Immature natural killer cell (primary cell): Measurements from ENCODE around the gene THOC6. TPM values are rescaled to one million over a fixed set of nuclear protein-coding genes. Genes with fewer than 3 reads are reported as not detected.
"Not testable (repeated sequence)": the region's sequence is repeated elsewhere in the genome, so short reads cannot be mapped to it uniquely, and the experiment has no call there.

Experiments used
- DNase-seq, 3 donors: peaks; one replicate each; pipeline ENCODE4 v3.0.0; 2022; ENCODE audit warnings: mixed read lengths in 1 of 3
- H3K27ac Mint-ChIP-seq, 6 donors: one replicate each; pipeline ENCODE4 v1.8.0; 2020; ENCODE audit warnings: mixed read lengths in 6 of 6, mild to moderate bottlenecking in 5 of 6, inconsistent platforms in 4 of 6, moderate library complexity in 3 of 6
- H3K27me3 Mint-ChIP-seq, 3 donors: one replicate each; pipeline ENCODE4 v1.8.0; 2020 to 2021; ENCODE audit warnings: low read depth in 3 of 3, mild to moderate bottlenecking in 3 of 3, mixed read lengths in 3 of 3, moderate library complexity in 3 of 3, inconsistent platforms in 1 of 3
- H3K36me3 Mint-ChIP-seq, 3 donors: one replicate each; pipeline ENCODE4 v1.8.0; 2020; ENCODE audit warnings: mixed read lengths in 3 of 3, inconsistent platforms in 2 of 3, mild to moderate bottlenecking in 2 of 3
- H3K4me1 Mint-ChIP-seq, 2 donors: one replicate each; pipeline ENCODE4 v1.8.0; 2020; ENCODE audit warnings: inconsistent platforms in 2 of 2, mild to moderate bottlenecking in 2 of 2, mixed read lengths in 2 of 2, moderate library complexity in 1 of 2
- H3K4me3 Mint-ChIP-seq, 5 donors: one replicate each; pipeline ENCODE4 v1.8.0; 2020; ENCODE audit warnings: mild to moderate bottlenecking in 5 of 5, mixed read lengths in 5 of 5, inconsistent platforms in 3 of 5, moderate library complexity in 3 of 5
- H3K9me3 Mint-ChIP-seq, 6 donors: one replicate each; pipeline ENCODE4 v1.8.0; 2020; ENCODE audit warnings: mild to moderate bottlenecking in 6 of 6, mixed read lengths in 6 of 6, inconsistent platforms in 4 of 6, moderate library complexity in 3 of 6
- polyA plus RNA-seq, 3 donors: library from polyadenylated mRNA; unstranded; fragments of 300-500 nt; fragmentation: Illumina TruSeq; gene quantifications; one replicate each; pipeline ENCODE4 v1.2.3, GENCODE V29; 2021

Gene THOC6
- polyA plus RNA-seq, 3 donors from 2014 or later, result 40.1 to 45.4 (median 42.1) TPM

DNA sequence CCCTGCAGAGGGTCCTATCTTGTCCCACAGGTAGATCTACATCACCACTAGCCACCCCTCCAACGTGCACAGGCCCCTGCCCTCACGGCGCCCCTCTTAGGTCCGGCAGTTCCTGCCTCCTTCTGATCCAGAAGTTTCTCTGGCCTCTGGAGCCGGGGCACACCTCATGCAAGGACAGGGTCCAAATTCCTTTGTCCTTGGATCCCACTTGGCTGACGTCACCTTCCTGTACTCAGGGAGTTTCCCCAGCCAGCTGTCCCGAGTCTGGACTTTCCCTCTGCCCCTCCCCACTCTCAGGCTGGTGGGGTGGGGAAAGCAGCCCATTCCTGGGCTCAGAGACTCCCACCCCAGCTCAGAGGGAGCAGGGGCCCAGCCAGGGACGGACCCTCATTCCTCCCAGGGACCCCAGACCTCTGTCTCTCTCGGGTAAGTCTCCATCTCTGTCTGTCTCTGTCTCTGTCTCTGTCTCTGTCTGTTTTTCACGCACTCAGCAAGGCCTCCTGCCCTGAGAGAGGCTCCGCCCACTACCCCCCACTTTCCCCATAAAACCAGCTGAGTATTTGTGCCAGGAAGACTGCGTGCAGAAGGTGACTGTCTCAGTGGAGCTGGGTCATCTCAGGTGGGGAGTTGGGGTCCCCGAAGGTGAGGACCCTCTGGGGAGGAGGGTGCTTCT is 41.4 kb downstream of the THOC6 start, which contains the start of gene IL32:
Gene IL32, plus strand, starts transcription at position 572 of the 673 bp plus-strand sequence. CDS start 172 bp downstream, outside the sequence.
- DNase-seq, result peak in 1 of 3 donors; percentile 56
- Mint-ChIP-seq H3K4me1 (peaks cover 52 to 58% of the 10 kb centered on the region in 2 donors), H3K36me3 (peaks cover 0 to 19% (median 17%) of the 10 kb centered on the region in 3 donors), H3K27me3 (peaks cover 2 to 5% (median 4%) of the 10 kb centered on the region in 3 donors), H3K4me3 (peak within 1 kb of the TSS; percentile 85 to 99 (median 93)), H3K27ac (peak within 1 kb of the TSS; percentile 92 to 99 (median 94)), H3K9me3 (no peaks in the 10 kb centered on the region)

DNA sequence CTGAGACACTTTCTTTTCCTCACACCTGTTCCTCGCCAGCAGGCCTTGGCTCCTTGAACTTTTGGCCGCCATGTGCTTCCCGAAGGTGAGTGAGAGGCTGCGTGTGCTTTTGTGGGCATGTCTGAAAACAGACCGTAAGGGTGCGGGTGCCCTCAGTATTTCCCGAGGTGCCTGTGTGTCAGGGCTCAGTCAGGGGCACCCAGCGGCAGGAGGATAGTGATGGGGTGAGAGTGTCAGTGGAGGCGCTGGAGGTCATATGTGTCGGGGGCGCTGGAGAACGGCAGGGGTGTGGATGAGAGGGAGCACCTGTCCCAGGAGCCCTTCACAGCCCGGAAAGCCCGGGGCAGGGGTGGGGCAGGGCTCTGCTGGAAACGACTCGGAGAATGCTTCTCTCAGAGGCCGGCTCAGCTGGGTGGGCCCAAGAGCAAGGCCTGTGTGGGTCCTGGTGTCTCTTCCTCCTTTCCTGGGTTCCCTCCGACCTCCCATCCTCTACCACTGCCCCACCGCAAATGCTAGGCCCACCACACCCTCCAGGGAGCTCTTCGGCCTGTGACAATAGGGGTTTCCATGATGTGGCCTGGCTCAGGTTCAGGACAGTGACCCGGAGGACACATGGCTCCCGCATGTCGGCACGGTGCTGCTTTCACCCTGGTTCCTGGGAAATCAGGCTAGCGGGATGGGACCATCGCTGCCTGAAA is 42.1 kb downstream of the THOC6 start:
- peaks cover 2 to 5% (median 4%) of the 10 kb centered on the region in 3 donors for H3K27me3 Mint-ChIP-seq
- H3K36me3 Mint-ChIP-seq, result peaks cover 0 to 19% (median 18%) of the 10 kb centered on the region in 3 donors
- peak overlapping the region; percentile 85 to 99 (median 93) for H3K4me3 Mint-ChIP-seq
- no peaks in the 10 kb centered on the region for H3K9me3 Mint-ChIP-seq
- H3K4me1 Mint-ChIP-seq, result peaks cover 54 to 59% of the 10 kb centered on the region in 2 donors
- no peak for DNase-seq
- H3K27ac Mint-ChIP-seq, result peak overlapping the region; percentile 92 to 99 (median 94)

DNA sequence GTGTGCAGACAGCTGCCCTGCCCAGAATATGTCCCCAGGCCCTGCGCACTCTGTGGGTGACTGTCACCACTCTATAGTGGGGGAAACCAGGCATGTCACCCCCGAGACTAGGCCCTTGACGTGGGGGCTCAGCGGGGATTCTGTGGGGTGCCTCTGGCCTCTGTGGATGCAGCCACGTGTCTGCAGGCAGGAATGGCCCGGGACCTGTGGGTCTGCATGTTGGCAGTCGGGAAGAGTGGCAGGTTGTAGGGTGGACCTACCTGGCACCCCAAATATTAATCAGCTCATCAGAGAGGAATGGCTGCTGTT is 42.6 kb downstream of the THOC6 start:
- no peaks in the 10 kb centered on the region for H3K9me3 Mint-ChIP-seq
- no peak for DNase-seq
- H3K27ac Mint-ChIP-seq, result peak overlapping the region; percentile 92 to 99 (median 94)
- peaks cover 0 to 19% (median 18%) of the 10 kb centered on the region in 3 donors for H3K36me3 Mint-ChIP-seq
- peaks cover 2 to 5% (median 4%) of the 10 kb centered on the region in 3 donors for H3K27me3 Mint-ChIP-seq
- peaks cover 59 to 64% of the 10 kb centered on the region in 2 donors for H3K4me1 Mint-ChIP-seq
- H3K4me3 Mint-ChIP-seq, result peak overlapping the region; percentile 85 to 99 (median 93)

GRCh38 chr16:3068487-3068886 is 44.7 kb downstream of the THOC6 start:
- peaks cover 2 to 9% (median 9%) of the 10 kb centered on the region in 3 donors for H3K27me3 Mint-ChIP-seq
- peak overlapping the region; percentile 88 to 99 (median 93) for H3K27ac Mint-ChIP-seq
- H3K9me3 Mint-ChIP-seq, result no peaks in the 10 kb centered on the region
- peaks cover 75 to 79% of the 10 kb centered on the region in 2 donors for H3K4me1 Mint-ChIP-seq
- H3K36me3 Mint-ChIP-seq, result peaks cover 0 to 19% (median 18%) of the 10 kb centered on the region in 3 donors
- no peak for DNase-seq
- peak overlapping the region; percentile 83 to 98 (median 85) for H3K4me3 Mint-ChIP-seq

DNA sequence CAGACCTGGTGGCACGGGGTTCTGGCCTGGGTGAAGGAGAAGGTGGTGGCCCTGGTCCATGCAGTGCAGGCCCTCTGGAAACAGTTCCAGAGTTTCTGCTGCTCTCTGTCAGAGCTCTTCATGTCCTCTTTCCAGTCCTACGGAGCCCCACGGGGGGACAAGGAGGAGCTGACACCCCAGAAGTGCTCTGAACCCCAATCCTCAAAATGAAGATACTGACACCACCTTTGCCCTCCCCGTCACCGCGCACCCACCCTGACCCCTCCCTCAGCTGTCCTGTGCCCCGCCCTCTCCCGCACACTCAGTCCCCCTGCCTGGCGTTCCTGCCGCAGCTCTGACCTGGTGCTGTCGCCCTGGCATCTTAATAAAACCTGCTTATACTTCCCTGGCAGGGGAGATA is 45.3 kb downstream of the THOC6 start:
- peak overlapping the region; percentile 86 to 95 (median 93) for H3K27ac Mint-ChIP-seq
- peaks cover 81% of the 10 kb centered on the region in 2 donors for H3K4me1 Mint-ChIP-seq
- H3K27me3 Mint-ChIP-seq, result peaks cover 3 to 12% (median 11%) of the 10 kb centered on the region in 3 donors
- peaks cover 0 to 19% (median 18%) of the 10 kb centered on the region in 3 donors for H3K36me3 Mint-ChIP-seq
- H3K4me3 Mint-ChIP-seq, result peak overlapping the region; percentile 37 to 82 (median 66)
- H3K9me3 Mint-ChIP-seq, DNase-seq: not testable (repeated sequence)

- peaks cover 88 to 89% of the 10 kb centered on the region in 2 donors for H3K4me1 Mint-ChIP-seq
- H3K36me3 Mint-ChIP-seq, result peaks cover 0 to 17% (median 16%) of the 10 kb centered on the region in 3 donors
- DNase-seq, result no peak
- H3K9me3 Mint-ChIP-seq, result no peaks in the 10 kb centered on the region
- H3K27me3 Mint-ChIP-seq, result peaks cover 4 to 19% (median 18%) of the 10 kb centered on the region in 3 donors
- H3K4me3 Mint-ChIP-seq, result peak overlapping the region in 1 of 5 donors; percentile 82
- peak overlapping the region; percentile 86 to 95 (median 93) for H3K27ac Mint-ChIP-seq
Observed at GRCh38 chr16:3070608-3071111, 46.8 kb downstream of the THOC6 start.

GRCh38 chr16:3071655-3072054 is 47.8 kb downstream of the THOC6 start:
- Mint-ChIP-seq H3K27ac (peak overlapping the region; percentile 86 to 94 (median 91)), H3K36me3 (peaks cover 0 to 16% (median 15%) of the 10 kb centered on the region in 3 donors), H3K4me3 (peak overlapping the region; percentile 51 to 67 (median 57)), H3K27me3 (peaks cover 4 to 20% (median 16%) of the 10 kb centered on the region in 3 donors), H3K9me3 (no peaks in the 10 kb centered on the region), H3K4me1 (peaks cover 94 to 95% of the 10 kb centered on the region in 2 donors)
- no peak for DNase-seq

GRCh38 chr16:3072148-3072547 is 48.3 kb downstream of the THOC6 start:
- peaks cover 6 to 23% (median 20%) of the 10 kb centered on the region in 3 donors for H3K27me3 Mint-ChIP-seq
- peaks cover 97% of the 10 kb centered on the region in 2 donors for H3K4me1 Mint-ChIP-seq
- peak overlapping the region; percentile 51 to 67 (median 57) for H3K4me3 Mint-ChIP-seq
- DNase-seq, H3K9me3 Mint-ChIP-seq: not testable (repeated sequence)
- H3K27ac Mint-ChIP-seq, result peak overlapping the region; percentile 86 to 94 (median 91)
- peaks cover 5 to 14% (median 13%) of the 10 kb centered on the region in 3 donors for H3K36me3 Mint-ChIP-seq

- Mint-ChIP-seq H3K36me3 (peaks cover 7 to 17% (median 11%) of the 10 kb centered on the region in 3 donors), H3K27ac (peak overlapping the region; percentile 90 to 97 (median 95))
Observed at GRCh38 chr16:3072576-3073263, 48.9 kb downstream of the THOC6 start.

DNA sequence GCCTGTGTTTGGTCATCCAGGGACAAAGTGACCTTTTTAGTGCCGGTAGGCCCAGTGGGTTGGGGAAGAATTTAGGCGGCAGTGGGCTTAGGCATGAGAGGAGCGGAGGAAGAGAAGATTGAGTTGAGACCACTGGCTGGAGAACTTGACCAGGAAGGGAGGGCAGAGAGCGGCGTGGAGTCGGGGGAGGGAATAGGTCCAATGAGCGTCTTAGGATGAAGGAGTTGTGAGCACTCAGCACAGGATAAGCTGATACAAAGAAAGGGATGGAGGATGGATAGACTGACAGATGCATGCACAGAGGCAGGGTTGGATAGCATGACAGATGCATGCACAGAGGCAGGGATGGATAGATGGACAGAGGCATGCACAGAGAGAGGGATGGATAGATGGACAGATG is 49.6 kb downstream of the THOC6 start:
- H3K27ac Mint-ChIP-seq, result peak overlapping the region; percentile 90 to 97 (median 95)
- H3K27me3 Mint-ChIP-seq, result peaks cover 6 to 24% (median 22%) of the 10 kb centered on the region in 3 donors
- peak overlapping the region; percentile 69 to 88 (median 83) for H3K4me3 Mint-ChIP-seq
- peaks cover 97% of the 10 kb centered on the region in 2 donors for H3K4me1 Mint-ChIP-seq
- H3K9me3 Mint-ChIP-seq, result peaks cover 0 to 10% (median 4%) of the 10 kb centered on the region in 6 donors
- peaks cover 10 to 21% (median 18%) of the 10 kb centered on the region in 3 donors for H3K36me3 Mint-ChIP-seq
- DNase-seq, result no peak

More at GRCh38 chr16:3072576-3073263, 48.9 kb downstream of the THOC6 start:
- DNase-seq, result peak; percentile 61 to 78 (median 70)
- H3K9me3 Mint-ChIP-seq, result not testable (repeated sequence)
- Mint-ChIP-seq H3K4me3 (peak overlapping the region; percentile 69 to 88 (median 83)), H3K27me3 (peaks cover 6 to 24% (median 21%) of the 10 kb centered on the region in 3 donors), H3K4me1 (peaks cover 97% of the 10 kb centered on the region in 2 donors)

DNA sequence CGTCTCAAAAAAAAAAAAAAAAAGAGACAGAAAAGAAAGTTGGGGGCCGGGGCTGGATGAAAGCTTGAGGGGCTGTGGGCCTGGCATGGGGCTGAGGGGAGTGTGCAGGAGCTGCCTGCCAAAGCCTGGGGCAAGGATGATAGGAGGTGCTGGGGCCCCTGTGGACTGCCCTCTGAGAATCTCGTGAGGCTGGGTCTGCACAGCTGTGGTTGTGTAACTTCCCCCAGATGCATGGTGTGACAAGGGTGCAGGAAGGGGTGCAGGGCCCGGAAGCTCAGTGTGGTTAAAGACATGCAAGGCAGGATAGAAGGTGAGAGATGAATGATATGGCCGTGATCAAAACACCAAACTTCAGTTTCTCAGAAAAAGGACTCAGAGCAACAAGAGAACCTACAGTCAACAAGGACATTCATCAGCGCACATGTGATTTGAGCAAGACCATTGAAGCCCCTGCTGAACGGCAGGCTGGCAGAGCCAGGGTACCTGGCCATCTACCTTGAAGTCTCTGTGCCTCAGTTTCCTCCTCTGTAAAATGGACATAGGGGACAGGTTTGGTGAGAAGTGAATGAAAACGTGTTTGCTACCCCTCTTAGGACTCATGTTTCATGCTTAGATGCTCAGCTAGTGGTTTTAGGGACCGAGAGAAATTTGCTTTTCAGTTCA is 51.2 kb downstream of the THOC6 start:
- peak; percentile 90 to 92 (median 91) for DNase-seq
- Mint-ChIP-seq H3K4me3 (peak overlapping the region; percentile 69 to 88 (median 83)), H3K27me3 (peaks cover 7 to 24% (median 22%) of the 10 kb centered on the region in 3 donors), H3K4me1 (peaks cover 92 to 96% of the 10 kb centered on the region in 2 donors), H3K27ac (peak overlapping the region; percentile 90 to 97 (median 95)), H3K36me3 (peaks cover 15 to 28% (median 17%) of the 10 kb centered on the region in 3 donors), H3K9me3 (peaks cover 0 to 11% (median 5%) of the 10 kb centered on the region in 6 donors)

DNA sequence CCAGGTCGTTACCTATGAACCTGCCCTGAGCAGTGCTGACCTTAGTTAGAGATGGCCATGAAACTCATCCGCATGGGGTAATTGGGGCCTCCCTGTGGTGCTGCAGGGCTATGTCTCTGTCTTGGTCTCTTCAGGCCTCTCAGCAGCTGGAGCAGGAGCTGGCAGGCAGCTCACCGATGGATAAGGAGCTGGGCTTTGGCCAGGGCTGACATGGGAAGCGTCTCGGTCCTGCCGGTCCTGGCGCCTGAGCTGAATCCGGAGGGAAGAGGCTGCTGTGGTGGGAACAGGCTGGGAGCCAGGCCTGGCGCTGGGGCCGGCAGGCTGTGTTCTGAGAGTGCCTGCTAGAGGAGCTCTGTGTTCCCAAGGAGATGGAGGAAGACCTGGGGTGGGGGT is 51.7 kb downstream of the THOC6 start:
- peak overlapping the region; percentile 69 to 88 (median 83) for H3K4me3 Mint-ChIP-seq
- peaks cover 92 to 94% of the 10 kb centered on the region in 2 donors for H3K4me1 Mint-ChIP-seq
- H3K36me3 Mint-ChIP-seq, result peaks cover 12 to 28% (median 18%) of the 10 kb centered on the region in 3 donors
- H3K27me3 Mint-ChIP-seq, result peaks cover 7 to 24% (median 22%) of the 10 kb centered on the region in 3 donors
- no peak for DNase-seq
- H3K27ac Mint-ChIP-seq, result peak overlapping the region; percentile 90 to 97 (median 95)
- peaks cover 0 to 11% (median 5%) of the 10 kb centered on the region in 6 donors for H3K9me3 Mint-ChIP-seq
